NCI-H1930 (cell line): ENCODE results near the gene AFF1.
"Not testable (repeated sequence)": the region's sequence is repeated elsewhere in the genome, so short reads cannot be mapped to it uniquely, and the experiment has no call there.

ENCODE experiments used
- DNase-seq, 2 experiments: peaks; one replicate each; lab custom pipeline; 2025; lab: John Stamatoyannopoulos, UW

Gene AFF1

GRCh38 chr4:87035881-87036509 lies 101.2 kb downstream of the AFF1 start:
- no peak for DNase-seq

DNA sequence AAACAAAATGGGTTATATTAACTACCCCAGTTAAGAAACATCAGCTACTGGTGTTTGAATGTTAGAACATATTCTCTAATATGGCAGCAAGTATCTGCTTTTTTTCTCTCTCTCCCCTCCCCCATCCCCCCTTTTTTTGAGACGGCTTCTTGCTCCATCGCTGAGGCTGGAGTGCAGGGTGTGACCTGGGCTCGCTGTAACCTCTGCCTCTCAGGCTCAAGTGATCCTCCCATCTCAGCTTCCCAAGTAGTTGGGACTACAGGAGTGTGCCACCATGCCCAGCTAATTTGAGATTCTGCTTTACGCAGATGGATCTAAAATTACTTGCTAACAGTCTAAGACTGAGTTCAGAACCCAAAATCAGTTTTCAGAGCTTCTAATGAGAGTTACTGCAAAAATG lies 101.9 kb downstream of the AFF1 start:
- no peak for DNase-seq

GRCh38 chr4:87037171-87037570 lies 102.4 kb downstream of the AFF1 start:
- DNase-seq: not testable (repeated sequence)

DNA sequence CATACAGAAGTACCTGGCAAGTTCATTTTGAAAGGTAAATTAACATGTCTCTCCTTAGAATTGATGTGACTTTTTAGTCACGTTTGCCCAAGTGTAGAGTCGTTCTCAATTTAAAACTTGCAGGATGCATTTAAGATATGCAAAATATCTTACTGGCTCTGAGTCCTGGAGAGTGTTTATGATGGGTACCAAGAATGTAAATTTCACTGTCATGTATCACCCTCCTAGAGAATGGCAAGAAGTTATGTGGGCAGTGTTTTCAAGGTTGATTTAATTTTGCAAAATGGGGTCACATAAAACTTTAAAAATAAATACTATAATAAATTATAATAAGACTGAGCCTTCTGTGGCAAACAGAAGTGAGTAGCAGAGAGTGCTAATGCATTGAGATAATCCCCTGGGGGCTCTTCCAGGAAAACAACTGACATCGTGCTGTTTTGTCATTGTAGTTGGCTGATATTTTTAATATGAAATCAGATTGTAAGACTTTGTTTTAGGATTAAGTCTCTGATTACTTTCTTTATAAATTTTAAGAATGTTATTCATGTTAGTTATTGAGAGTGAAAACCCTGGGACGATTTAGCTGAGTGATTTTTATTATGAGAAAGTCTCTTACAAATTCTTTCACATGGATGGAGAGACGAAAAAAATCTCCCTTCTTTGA lies 103.0 kb downstream of the AFF1 start:
- DNase-seq: no peak

- no peak for DNase-seq
These were observed 104.2 kb downstream of the AFF1 start for GRCh38 chr4:87038837-87039615.

GRCh38 chr4:87041141-87041540 lies 106.3 kb downstream of the AFF1 start:
- DNase-seq: no peak

GRCh38 chr4:87042221-87042620 lies 107.4 kb downstream of the AFF1 start:
- DNase-seq: no peak

GRCh38 chr4:87042986-87043820 lies 108.4 kb downstream of the AFF1 start:
- no peak for DNase-seq

- DNase-seq: no peak
These were observed 109.9 kb downstream of the AFF1 start for GRCh38 chr4:87044511-87045233.

DNA sequence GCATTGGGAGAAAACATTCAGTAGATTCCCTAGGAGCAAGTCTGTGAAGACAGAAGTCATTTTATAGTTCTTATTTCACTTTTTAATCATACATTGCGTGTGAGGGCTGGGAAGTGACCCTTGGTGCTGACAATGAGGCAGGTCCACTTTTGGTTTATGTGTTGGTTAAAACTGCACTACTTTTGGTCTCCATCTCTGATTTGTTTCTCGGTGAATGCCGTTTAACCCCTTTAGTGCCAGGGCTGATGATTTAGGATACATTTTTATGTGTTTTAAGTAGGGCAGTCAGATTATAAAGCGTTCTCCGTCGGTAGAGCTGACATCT lies 110.4 kb downstream of the AFF1 start:
- no peak for DNase-seq

- DNase-seq: no peak
These were observed 110.8 kb downstream of the AFF1 start for GRCh38 chr4:87045659-87046058.

DNA sequence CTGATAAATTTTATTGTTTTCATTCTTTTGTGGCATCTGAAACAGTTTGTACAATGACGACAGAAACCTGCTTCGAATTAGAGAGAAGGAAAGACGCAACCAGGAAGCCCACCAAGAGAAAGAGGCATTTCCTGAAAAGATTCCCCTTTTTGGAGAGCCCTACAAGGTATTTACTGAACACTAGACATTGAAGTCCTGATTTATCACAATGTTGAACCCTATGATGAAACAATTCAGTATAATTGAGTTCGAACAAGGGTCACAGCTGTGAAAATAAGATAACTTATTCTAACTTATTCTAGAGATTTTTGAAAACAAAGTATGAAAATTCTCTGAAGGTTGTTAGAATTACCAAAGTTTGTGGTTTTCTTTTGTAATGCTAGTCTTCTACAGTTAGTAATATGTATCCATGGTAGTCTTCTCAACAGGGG lies 111.3 kb downstream of the AFF1 start:
- no peak for DNase-seq

DNA sequence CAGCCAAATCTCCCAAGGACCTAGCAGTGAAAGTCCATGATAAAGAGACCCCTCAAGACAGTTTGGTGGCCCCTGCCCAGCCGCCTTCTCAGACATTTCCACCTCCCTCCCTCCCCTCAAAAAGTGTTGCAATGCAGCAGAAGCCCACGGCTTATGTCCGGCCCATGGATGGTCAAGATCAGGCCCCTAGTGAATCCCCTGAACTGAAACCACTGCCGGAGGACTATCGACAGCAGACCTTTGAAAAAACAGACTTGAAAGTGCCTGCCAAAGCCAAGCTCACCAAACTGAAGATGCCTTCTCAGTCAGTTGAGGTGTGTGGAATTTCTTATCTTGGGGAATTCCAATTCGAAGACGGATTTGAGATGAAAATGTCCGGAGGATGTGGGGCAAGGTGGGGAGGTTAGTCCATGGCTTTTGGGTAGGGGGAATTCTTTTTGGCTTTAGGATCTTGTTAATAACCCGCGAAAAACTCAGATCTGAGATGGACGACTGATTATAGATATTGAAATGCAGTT lies 112.5 kb downstream of the AFF1 start:
- no peak for DNase-seq

DNA sequence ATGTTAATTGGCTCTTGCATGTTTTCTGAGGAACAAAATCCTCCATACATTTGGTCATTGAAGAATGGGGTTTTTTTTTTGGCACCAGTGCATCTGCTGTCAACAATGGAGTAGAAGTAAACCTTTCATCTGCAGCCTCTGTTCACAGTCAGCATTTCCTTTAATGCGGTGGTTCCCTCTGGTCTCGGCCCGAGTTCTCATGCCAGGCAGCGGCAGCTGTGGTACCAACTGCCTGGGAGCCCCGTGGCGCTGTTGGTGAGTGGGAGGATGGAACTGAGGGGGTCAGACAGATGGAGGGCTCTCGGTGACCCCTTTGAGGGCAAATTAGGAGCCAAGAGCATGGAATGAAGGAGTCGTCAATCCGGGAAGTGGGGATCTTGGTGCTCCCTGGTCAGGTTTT lies 114.7 kb downstream of the AFF1 start:
- DNase-seq: no peak

DNA sequence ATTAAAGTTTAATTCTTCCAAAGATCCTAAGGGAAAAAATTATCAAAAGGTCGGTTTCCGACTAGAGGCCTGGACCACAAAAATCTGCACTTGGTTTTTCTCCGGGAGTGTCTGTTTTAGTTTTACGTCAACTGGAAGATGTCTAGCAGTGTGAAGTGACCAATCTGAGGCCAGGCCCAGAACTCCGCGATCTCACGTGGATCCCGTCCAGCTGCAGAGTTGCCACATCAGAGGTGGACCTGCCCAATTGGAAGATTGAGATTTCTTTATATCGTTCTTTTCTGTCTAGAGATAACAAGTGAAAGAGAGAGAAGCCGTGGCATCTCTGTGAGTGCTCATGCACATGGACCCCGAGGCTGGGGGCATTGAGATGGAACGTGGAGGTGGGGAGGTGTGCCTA lies 115.8 kb downstream of the AFF1 start:
- DNase-seq: no peak

DNA sequence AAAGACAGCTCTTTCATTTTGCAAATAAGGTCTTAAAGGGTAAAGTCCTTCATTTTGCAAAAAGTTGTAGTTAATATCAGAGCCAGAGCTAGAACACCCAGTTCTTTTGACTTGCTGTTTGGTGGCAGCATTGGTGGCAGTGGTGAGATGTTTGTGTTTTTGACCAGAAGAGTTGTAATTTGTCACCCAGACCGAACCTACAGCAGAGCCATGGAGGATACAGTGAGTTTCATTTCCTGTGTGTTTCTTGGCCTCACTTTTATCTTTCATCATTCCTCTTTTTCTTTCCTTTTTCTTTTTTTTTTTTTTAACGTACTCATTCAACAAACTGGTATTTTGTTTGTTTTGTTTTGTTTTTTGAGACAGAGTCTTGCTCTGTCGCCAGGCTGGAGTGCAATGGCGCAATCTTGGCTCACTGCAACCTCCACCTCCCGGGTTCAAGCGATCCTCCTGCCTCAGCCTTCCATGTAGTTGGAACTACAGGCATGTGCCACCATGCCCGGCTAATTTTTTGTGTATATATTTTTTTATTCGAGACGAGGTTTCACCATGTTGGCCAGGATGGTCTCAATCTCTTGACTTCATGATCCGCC lies 116.4 kb downstream of the AFF1 start:
- DNase-seq: no peak

DNA sequence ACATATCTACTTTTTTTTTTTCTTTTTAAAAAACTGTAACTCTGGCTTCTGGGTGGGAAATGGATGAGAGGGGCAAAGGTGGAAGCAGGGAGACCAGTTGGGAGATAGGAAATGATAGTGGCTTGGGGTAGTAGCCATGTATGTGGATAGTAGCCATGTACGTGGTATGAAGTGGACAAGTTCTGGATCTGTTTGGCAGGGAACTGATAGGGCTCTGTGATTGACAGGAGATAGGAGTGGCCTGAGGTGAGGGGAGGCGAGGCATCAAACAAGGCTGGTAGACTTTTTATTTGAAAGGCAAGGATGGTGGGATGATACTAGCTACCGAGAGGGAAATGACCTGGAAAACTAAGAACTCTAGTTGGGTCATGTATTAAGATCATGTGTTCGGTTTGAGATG lies 117.8 kb downstream of the AFF1 start:
- DNase-seq: no peak

GRCh38 chr4:87053176-87053658 lies 118.4 kb downstream of the AFF1 start:
- no peak for DNase-seq

- no peak for DNase-seq
These were observed 119.3 kb downstream of the AFF1 start for GRCh38 chr4:87053802-87054767.

DNA sequence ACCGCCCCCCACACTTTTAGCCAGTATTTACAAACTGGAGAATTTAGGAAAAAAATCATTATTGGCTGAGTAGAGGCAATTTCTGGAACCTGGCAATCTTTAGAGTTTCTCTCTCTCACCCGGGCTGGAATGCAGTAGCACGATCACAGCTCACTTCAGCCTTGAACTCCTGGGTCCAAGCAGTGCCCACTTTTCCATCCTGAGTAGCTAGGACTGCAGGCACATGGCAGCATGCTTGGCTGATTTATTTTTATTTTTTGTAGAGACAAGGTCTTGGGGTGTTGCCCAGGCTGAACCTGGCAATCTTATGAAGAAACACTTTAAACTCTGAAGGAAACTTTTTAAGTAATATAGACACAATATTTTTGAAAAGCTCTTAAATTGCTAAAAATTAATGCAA lies 120.1 kb downstream of the AFF1 start:
- no peak for DNase-seq
